Heart right ventricle (tissue), 16 donors: ENCODE results near the gene SLC1A4. TPM values are rescaled to one million over a fixed set of nuclear protein-coding genes. Genes with fewer than 3 reads are reported as not detected.

Experiments used
- ATAC-seq, 8 donors: fragments of 200-7000 bp; cut with Tn5 transposase; one replicate each; pipeline ENCODE4 v1.9.1; 2020; ENCODE audit warnings: mild to moderate bottlenecking in 8 of 8, moderate library complexity in 8 of 8, moderate number of reproducible peaks in 1 of 8
- DNase-seq, 2 donors: peaks; one replicate each; pipeline ENCODE4 v3.0.0-alpha.2; 2020
- H3K27ac ChIP-seq, 10 donors: fragments of 200-600 bp; sonication (generic) in 2 of 10; one replicate each; pipeline versions ENCODE4 v1.5.0 to v1.8.0; 2020 to 2022; ENCODE audit warnings: mild to moderate bottlenecking in 3 of 10
- H3K27me3 ChIP-seq, 7 donors: fragments of 200-600 bp; one replicate each; pipeline ENCODE4 v1.8.0; 2021 to 2022; ENCODE audit warnings: mild to moderate bottlenecking in 2 of 7
- H3K36me3 ChIP-seq, 9 donors: fragments of 200-600 bp; sonication (generic) in 1 of 9; one replicate each; pipeline versions ENCODE4 v1.5.0 to v1.8.0; 2020 to 2022; ENCODE audit warnings: mild to moderate bottlenecking in 2 of 9
- H3K4me1 ChIP-seq, 9 donors: fragments of 200-600 bp; sonication (generic) in 1 of 9; one replicate each; pipeline versions ENCODE4 v1.5.0 to v1.8.0; 2020 to 2022; ENCODE audit warnings: mild to moderate bottlenecking in 4 of 9
- H3K4me3 ChIP-seq, 10 donors: fragments of 200-600 bp; sonication (generic) in 2 of 10; one replicate each; pipeline versions ENCODE4 v1.5.0 to v1.8.0; 2020 to 2022; ENCODE audit warnings: mild to moderate bottlenecking in 7 of 10, moderate library complexity in 2 of 10
- H3K9me3 ChIP-seq, 11 donors: fragments of 200-600 bp in 10 of 11; sonication (generic) in 2 of 11; one replicate each; pipeline versions ENCODE4 v1.5.0 to v1.8.0; 2013 to 2022; ENCODE audit warnings: mild to moderate bottlenecking in 2 of 11, control low read depth in 1 of 11, moderate library complexity in 1 of 11
- WGBS, 2 donors: extraction: QIAGEN DNeasy Blood & Tissue Kit; methylation state at CpG; one replicate each; pipeline ENCODE4 v1.1.7; 2013; ENCODE audit warnings: inconsistent platforms in 1 of 2; 5-methylcytosine and 5-hydroxymethylcytosine counted together
- intact Hi-C, 10 donors: fragments of 100-400 bp; cut with DNase I; formaldehyde crosslinking; loops; one replicate each; pipeline versions ENCODE4 v1.11.1 to v1.14.2; 2022
- polyA plus RNA-seq, 2 donors: library from polyadenylated mRNA; stranded (reverse); fragments of 200-250 nt; gene quantifications; one replicate each; pipeline ENCODE4 v1.2.3, GENCODE V29; 2013
- total RNA-seq, 10 donors: library from RNA; stranded (reverse); fragmentation: NEBNext Ultra II Directional in 3 of 10; extraction: Animal tissue kit (Norgen Biotek cat#: 25700) in 3 of 10; gene quantifications; one replicate each; pipeline versions ENCODE4 v1.2.1 to v1.2.4, GENCODE V29; 2021 to 2023
- TF ChIP-seq, protein P1 (sequence below), 9 donors: fragments of 200-600 bp; sonication (generic) in 2 of 9; IDR thresholded peaks; one replicate each; pipeline versions ENCODE4 v1.5.0 to v1.8.0; 2021 to 2022; ENCODE audit warnings: antibody characterized with exemption in 9 of 9, mild to moderate bottlenecking in 5 of 9, moderate library complexity in 1 of 9
- donor health status: Arrhythmogenic right ventricular cardiomyopathy.
- donor health status: ischemic (EF 13 %, LVEDD 7.1; RV severe dilation, severe dysfunction).
- donor health status: healthy with polysubstance abuse.
- donor health status: DM: no; HTN: yes; CAD: no.
- donor health status: DM: no; HTN: no; CAD: no.
- donor health status: ischemic (EF 25% LVEDD 6.9; RV normal size, moderate dysfunction).
- donor health status: ischemic (EF 25% LVEDD 5.7; RV mildly dilated, moderate dysfunction).
- donor health status: healthy.
- donor health status: DM: yes; HTN: yes; CAD: no.
- donor health status: Ischemic cardiomyopathy.
- donor health status: ischemic (EF 35%, LVEDD 5.7; RV mildly dilated, moderate dysfunction).
- donor health status: nonischemic (EF 11% LVEDD 7.7; RV severe dilation, severe dysfunction).
- donor health status: DM: yes; HTN: yes; CAD: no.
- donor health status: PGD.
- donor health status: ischemic (EF 29% LVEDD 5.4; RV normal size, mild dysfunction).
- donor health status: nonischemic (EF 23%, LVEDD 6.1; RV moderate dilation, normal function).

SLC1A4 gene
- total and polyA plus RNA-seq, 12 donors: 2.1 to 18.7 (median 11.3) TPM

- ATAC-seq (no peak), DNase-seq (no peak)
- 85 to 91% methylated on average over 6 of the region's 6 CpGs for WGBS, 2 donors
- peak overlapping the region in 9 of 10 donors; percentile 22 to 72 (median 60) for H3K27ac ChIP-seq
- peaks cover 0 to 59% (median 26%) of the 10 kb centered on the region in 9 donors for H3K36me3 ChIP-seq
- no peak overlapping the region for H3K4me3 ChIP-seq
- peaks cover 33 to 85% (median 69%) of the 10 kb centered on the region in 9 donors for H3K4me1 ChIP-seq
- H3K9me3 ChIP-seq: no peaks in the 10 kb centered on the region
- intact Hi-C loops: loop anchor here in 7 of 10 donors (5.0 to 10.0 kb wide), 7 partner anchors 55 to 505 kb away; no protein-coding TSS in a partner anchor
- no peaks in the 10 kb centered on the region for H3K27me3 ChIP-seq
- TF ChIP-seq, protein P1, sequence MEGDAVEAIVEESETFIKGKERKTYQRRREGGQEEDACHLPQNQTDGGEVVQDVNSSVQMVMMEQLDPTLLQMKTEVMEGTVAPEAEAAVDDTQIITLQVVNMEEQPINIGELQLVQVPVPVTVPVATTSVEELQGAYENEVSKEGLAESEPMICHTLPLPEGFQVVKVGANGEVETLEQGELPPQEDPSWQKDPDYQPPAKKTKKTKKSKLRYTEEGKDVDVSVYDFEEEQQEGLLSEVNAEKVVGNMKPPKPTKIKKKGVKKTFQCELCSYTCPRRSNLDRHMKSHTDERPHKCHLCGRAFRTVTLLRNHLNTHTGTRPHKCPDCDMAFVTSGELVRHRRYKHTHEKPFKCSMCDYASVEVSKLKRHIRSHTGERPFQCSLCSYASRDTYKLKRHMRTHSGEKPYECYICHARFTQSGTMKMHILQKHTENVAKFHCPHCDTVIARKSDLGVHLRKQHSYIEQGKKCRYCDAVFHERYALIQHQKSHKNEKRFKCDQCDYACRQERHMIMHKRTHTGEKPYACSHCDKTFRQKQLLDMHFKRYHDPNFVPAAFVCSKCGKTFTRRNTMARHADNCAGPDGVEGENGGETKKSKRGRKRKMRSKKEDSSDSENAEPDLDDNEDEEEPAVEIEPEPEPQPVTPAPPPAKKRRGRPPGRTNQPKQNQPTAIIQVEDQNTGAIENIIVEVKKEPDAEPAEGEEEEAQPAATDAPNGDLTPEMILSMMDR (IDR thresholded peaks at IDR 0.05): no peak
These were observed 80.2 kb downstream of the SLC1A4 start for GRCh38 chr2:65069439-65069824.

- intact Hi-C loops: loop anchor here in 3 of 10 donors (5.0 to 10.0 kb wide), 3 partner anchors 54 to 504 kb away; no protein-coding TSS in a partner anchor
- ATAC-seq: peak in 7 of 8 donors; percentile 26 to 53 (median 46)
- Histone ChIP-seq H3K9me3 (no peaks in the 10 kb centered on the region), H3K4me3 (no peak overlapping the region), H3K27ac (peak overlapping the region in 9 of 10 donors; percentile 22 to 72 (median 60)), H3K36me3 (peaks cover 0 to 68% (median 27%) of the 10 kb centered on the region in 9 donors), H3K4me1 (peaks cover 27 to 85% (median 65%) of the 10 kb centered on the region in 9 donors), H3K27me3 (no peaks in the 10 kb centered on the region)
- no peak for DNase-seq
- WGBS, 2 donors: 35 to 47% methylated on average over 8 of the region's 8 CpGs
- TF ChIP-seq, protein P1 (IDR thresholded peaks at IDR 0.05): peak in 7 of 9 donors; percentile 6 to 45 (median 29)
These were observed 81.1 kb downstream of the SLC1A4 start for GRCh38 chr2:65070172-65070830.

DNA sequence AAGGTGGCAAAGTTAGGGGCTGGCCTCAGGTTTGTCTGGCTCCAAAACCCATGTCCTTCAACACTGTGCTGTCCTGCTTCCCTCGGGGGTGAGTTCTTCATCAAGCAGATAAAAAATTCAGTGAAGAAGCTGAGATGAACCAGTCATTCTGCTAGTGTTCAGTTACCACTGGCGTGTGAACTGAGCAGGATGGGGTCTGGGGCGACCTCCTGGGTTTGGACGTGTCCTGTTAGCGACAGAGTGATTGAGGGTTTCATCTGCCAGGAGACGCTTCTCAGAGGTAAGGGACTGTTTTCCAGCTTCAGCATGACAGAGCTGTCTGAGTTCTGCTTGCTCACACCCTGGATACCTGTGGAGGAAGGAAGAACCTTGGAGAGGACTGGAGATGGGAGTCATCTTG lies 81.7 kb downstream of the SLC1A4 start:
- intact Hi-C loops: loop anchor here in 3 of 10 donors (5.0 to 10.0 kb wide), 3 partner anchors 54 to 504 kb away; no protein-coding TSS in a partner anchor
- TF ChIP-seq, protein P1 (IDR thresholded peaks at IDR 0.05): no peak

DNA sequence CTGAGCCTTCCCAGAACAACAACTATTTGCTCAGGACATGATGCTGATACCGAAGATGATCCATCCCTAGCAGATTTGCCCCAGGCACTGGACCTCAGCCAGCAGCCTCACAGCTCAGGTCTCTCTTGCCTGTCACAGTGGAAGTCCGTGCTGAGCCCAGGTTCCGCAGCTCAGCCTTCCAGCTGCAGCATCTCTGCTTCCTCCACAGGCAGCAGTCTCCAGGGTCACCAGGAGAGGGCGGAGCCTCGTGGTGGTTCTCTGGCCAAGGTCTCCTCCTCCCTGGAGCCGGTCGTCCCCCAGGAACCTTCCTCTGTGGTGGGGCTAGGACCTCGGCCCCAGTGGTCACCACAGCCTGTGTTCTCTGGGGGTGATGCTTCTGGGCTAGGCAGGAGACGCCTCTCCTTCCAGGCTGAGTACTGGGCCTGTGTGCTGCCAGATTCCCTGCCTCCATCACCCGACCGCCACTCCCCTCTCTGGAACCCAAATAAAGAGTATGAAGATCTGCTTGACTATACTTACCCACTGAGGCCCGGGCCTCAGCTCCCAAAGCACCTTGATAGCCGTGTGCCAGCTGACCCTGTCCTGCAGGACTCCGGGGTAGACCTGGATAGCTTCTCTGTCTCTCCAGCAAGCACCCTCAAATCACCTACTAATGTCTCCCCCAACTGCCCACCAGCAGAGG lies 82.4 kb downstream of the SLC1A4 start:
- intact Hi-C loops: loop anchor here in 3 of 10 donors (5.0 to 10.0 kb wide), 3 partner anchors 53 to 503 kb away; no protein-coding TSS in a partner anchor
- H3K4me1 ChIP-seq: peaks cover 27 to 89% (median 69%) of the 10 kb centered on the region in 9 donors
- 68 to 81% methylated on average over 14 of the region's 14 CpGs for WGBS, 2 donors

More for the DNA sequence above, 81.7 kb downstream of the SLC1A4 start:
- Histone ChIP-seq H3K27me3 (no peaks in the 10 kb centered on the region), H3K4me3 (no peak overlapping the region), H3K27ac (peak overlapping the region in 8 of 10 donors; percentile 18 to 72 (median 61)), H3K4me1 (peaks cover 27 to 85% (median 65%) of the 10 kb centered on the region in 9 donors), H3K36me3 (peaks cover 0 to 70% (median 27%) of the 10 kb centered on the region in 9 donors), H3K9me3 (no peaks in the 10 kb centered on the region)
- ATAC-seq: no peak
- no peak for DNase-seq
- WGBS, 2 donors: 76 to 84% methylated on average over 6 of the region's 6 CpGs

More for the DNA sequence above, 82.4 kb downstream of the SLC1A4 start:
- no peaks in the 10 kb centered on the region for H3K9me3 ChIP-seq
- TF ChIP-seq, protein P1 (IDR thresholded peaks at IDR 0.05): peak in 7 of 9 donors; percentile 18 to 40 (median 31)
- peaks cover 0 to 76% (median 27%) of the 10 kb centered on the region in 9 donors for H3K36me3 ChIP-seq
- no peak overlapping the region for H3K4me3 ChIP-seq
- no peaks in the 10 kb centered on the region for H3K27me3 ChIP-seq
- H3K27ac ChIP-seq: peak overlapping the region in 4 of 10 donors; percentile 18 to 72 (median 64)
- peak in 1 of 2 donors; percentile 44 for DNase-seq
- ATAC-seq: peak in 1 of 8 donors; percentile 18
